C4-2B (cell line): Measurements from ENCODE around the gene TUBB.
"Not testable (repeated sequence)": the region's sequence is repeated elsewhere in the genome, so short reads cannot be mapped to it uniquely, and the experiment has no call there.

Experiments
- H3K27ac ChIP-seq: fragments of 450-650 bp; 2 replicates; pipeline ENCODE4 v1.5.1; 2017
- CTCF ChIP-seq: fragments of 450-650 bp; conservative IDR thresholded peaks from 2 replicates; pipeline ENCODE4 v1.5.1; 2017; ENCODE audit warnings: mild to moderate bottlenecking
- ZFX ChIP-seq: fragments of 450-650 bp; IDR thresholded peaks from 2 replicates; pipeline ENCODE4 v1.6.1; 2017

TUBB gene

DNA sequence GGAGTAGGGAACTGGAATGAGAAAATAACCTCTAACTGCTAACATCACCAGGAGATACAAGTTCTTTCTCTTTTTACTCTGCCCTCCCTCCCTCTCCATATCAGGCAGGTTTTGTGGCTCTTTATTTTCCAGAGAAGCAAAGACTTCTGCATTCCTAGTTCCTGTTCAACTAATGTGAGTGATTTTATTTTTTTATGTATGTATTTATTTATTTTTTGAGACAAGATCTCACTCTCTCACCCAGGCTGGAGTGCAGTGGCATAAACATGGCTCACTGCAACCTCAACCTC, 30.2 kb downstream of the TUBB start:
- H3K27ac ChIP-seq = no peak overlapping the region

DNA sequence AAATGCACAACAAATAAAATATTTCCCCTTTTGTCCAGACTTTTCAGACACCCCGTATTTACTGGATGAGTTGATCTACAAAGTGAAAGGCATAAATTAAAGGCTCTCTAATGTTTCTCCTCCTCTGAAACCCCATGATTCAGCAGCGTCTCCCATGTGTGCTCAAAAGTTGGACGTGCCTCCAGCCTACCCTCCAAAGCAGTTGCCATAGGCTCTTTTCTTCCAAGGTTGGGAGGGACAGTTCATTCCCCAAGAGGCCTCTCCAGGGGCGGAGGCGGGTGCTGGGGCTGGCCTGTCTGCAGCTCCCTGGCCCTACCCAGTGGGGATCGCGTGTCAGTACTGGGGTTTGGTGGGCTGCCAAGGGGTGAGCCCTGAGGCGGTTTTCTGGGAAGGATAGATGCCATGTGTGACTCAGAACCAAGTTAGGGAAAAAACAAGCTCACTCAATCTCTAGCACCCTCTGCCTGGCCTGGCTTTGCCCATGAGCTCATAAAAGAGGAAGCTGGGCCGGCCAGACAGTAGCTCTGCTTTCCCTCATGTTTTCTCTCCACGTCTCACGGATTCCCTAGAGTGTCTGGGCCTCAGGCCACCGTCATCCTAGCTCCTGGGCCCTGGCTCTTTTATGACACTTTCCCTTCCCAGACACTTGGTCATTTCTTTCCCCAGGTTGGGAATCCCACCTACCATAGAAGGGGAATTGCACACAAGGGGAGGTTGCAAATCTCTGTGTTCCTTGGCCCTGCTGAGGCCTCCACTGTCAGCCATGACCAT, 32.2 kb downstream of the TUBB start:
- H3K27ac ChIP-seq = no peak overlapping the region
- no peak for TF ChIP-seq ZFX
- no peak for TF ChIP-seq CTCF

More for the DNA sequence above, 30.2 kb downstream of the TUBB start:
- no peak for TF ChIP-seq ZFX

DNA sequence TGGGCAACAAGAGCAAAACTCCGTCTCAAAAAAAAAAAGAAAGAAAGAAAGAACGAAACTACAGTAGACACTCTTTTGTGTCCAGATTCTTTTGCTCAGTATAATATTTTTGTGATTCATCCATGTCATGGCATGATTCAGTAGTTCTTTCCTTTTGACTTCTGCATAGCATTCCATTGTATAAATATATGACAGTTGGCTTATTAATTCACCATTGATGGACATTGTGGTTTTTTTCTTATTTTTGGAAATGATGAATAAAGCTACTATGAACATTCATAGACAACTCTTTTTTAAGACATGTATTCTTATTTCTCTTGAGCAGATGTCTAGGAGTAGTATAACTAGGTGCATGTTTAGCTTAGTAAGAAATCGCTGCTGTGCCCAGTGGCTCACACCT, 34.5 kb downstream of the TUBB start:
- TF ChIP-seq CTCF = no peak
- TF ChIP-seq ZFX = no peak
- H3K27ac ChIP-seq = no peak overlapping the region

DNA sequence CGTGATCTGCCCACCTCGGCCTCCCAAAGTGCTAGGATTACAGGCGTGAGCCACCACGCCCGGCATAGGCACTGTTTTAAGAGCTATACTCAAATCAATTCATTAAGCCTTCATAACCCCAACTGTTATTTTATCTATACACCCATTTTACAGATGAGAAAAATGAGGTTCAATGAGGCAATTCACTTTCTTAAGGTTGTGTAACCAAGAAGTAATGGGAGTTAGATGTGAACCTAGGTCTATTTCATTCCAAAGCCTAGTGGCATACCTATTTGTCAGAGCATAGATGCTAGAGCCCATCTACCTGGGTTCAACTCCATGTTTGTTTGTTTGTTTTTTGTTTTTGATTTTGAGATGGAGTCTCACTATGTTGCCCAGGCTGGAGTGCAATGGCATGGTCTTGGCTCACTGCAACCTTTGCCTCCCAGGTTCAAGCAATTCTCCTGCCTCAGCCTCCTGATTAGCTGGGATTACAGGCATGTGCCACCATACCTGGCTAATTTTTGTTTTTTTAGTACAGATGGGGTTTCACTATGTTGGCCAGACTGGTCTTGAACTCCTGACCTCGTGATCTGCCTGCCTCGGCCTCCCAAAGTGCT, 36.4 kb downstream of the TUBB start:
- not testable (repeated sequence) for H3K27ac ChIP-seq

- no peak overlapping the region for H3K27ac ChIP-seq
- TF ChIP-seq ZFX (no peak), CTCF (no peak)
Observed at GRCh38 chr6:30757261-30757904, 37.2 kb downstream of the TUBB start.

- H3K27ac ChIP-seq = no peak overlapping the region
- TF ChIP-seq CTCF (no peak), ZFX (no peak)
Observed at GRCh38 chr6:30759575-30760239, 39.6 kb downstream of the TUBB start.

DNA sequence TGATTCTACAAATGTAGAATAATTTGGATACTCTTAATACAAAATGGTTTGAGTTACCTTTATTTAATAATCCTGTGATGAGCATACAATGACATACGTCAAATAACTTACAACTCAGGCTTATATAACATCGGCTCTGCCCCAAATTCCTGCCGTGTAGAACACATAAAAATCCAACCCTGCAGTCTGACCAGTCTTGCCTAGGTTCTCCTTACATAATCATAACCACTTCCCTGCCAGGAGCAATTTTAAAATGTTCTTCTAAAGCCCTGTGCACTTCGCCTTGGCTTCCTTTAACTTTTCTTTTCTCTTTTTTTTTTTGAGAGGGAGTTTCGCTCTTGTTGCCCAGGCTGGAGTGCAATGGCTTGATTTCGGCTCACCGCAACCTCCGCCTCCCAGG, 40.4 kb downstream of the TUBB start:
- no peak for TF ChIP-seq ZFX
- TF ChIP-seq CTCF = no peak
- no peak overlapping the region for H3K27ac ChIP-seq

DNA sequence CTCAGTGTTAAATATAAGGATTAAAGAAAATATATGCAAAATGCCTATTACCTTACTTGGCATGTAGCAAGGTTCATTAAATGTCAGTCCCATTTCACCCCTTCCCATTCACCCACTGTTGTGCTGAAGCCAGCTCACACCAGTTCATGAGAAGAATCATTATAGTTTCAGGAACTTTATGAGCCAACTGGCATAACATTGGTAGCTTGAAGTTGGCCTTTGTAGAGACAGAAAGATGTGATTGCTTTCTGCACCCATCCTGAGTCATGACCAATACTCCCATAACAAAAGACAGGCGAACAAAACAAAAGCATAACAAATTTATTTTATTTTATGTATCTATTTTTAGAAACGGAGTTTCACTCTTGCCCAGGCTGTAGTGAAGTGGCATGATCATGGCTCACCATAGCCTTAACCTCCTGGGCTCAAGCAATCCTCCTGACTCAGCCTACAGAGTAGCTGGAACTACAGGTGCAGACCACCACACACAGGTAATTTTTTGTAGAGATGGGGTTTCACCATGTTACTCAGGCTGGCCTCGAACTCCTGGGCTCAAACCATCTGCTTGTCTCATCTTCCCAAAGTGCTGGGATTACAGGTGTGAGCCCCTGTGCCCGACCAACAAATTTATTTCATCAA, 41.8 kb downstream of the TUBB start:
- no peak overlapping the region for H3K27ac ChIP-seq
- no peak for TF ChIP-seq ZFX
- no peak for TF ChIP-seq CTCF
